GM23338 (cell line): ENCODE results near the gene DLG5. TPM values are rescaled to one million over a fixed set of nuclear protein-coding genes. Genes with fewer than 3 reads are reported as not detected.

Source experiments
- ATAC-seq: fragments of 200-7000 bp; cut with Tn5 transposase; 3 replicates; pipeline ENCODE4 v1.9.1; 2020
- DNase-seq: peaks from one replicate; pipeline ENCODE4 v3.0.0-alpha.2; 2015; ENCODE audit warnings: low spot score
- H2AFZ ChIP-seq: fragments of 200-600 bp; sonication (generic); 2 replicates; pipeline ENCODE4 v1.8.0; 2016; ENCODE audit warnings: antibody characterized with exemption, mild to moderate bottlenecking, moderate library complexity
- H3F3A ChIP-seq: fragments of 200-600 bp; sonication (generic); replicated peaks from 2 replicates; pipeline ENCODE4 v1.8.0; 2017; ENCODE audit warnings: antibody characterized with exemption, mixed run types, low read depth
- H3K27ac ChIP-seq: fragments of 200-600 bp; sonication (generic); 2 replicates; pipeline ENCODE4 v1.6.1; 2016; ENCODE audit warnings: low read depth
- H3K27me3 ChIP-seq: fragments of 200-600 bp; sonication (generic); 2 replicates; pipeline ENCODE4 v1.8.0; 2016; ENCODE audit warnings: mild to moderate bottlenecking, mixed run types, moderate library complexity; ENCODE audit not compliant: insufficient read depth
- H3K36me3 ChIP-seq: fragments of 200-600 bp; sonication (generic); 2 replicates; pipeline ENCODE4 v1.8.0; 2016; ENCODE audit warnings: mild to moderate bottlenecking; ENCODE audit not compliant: insufficient read depth
- H3K4me1 ChIP-seq: fragments of 200-600 bp; sonication (generic); 2 replicates; pipeline ENCODE4 v1.8.0; 2016; ENCODE audit warnings: mild to moderate bottlenecking, moderate library complexity; ENCODE audit not compliant: insufficient read depth
- H3K4me2 ChIP-seq: fragments of 200-600 bp; sonication (generic); 2 replicates; pipeline ENCODE4 v1.7.1; 2017; ENCODE audit warnings: mixed run types
- H3K4me3 ChIP-seq: fragments of 200-600 bp; sonication (generic); 2 replicates; pipeline ENCODE4 v1.6.1; 2016; ENCODE audit warnings: mixed run types
- H3K79me2 ChIP-seq: fragments of 200-600 bp; sonication (generic); replicated peaks from 2 replicates; pipeline ENCODE4 v1.8.0; 2017; ENCODE audit warnings: mild to moderate bottlenecking; ENCODE audit not compliant: insufficient read depth
- H3K9me2 ChIP-seq: fragments of 200-600 bp; sonication (generic); 2 replicates; pipeline ENCODE4 v1.8.0; 2017; ENCODE audit not compliant: insufficient read depth
- H4K20me1 ChIP-seq: fragments of 200-600 bp; sonication (generic); replicated peaks from 2 replicates; pipeline ENCODE4 v1.8.0; 2017; ENCODE audit warnings: mild to moderate bottlenecking; ENCODE audit not compliant: insufficient read depth
- H3K27ac Mint-ChIP-seq: 2 replicates; pipeline ENCODE4 v1.8.0; 2020; ENCODE audit warnings: inconsistent platforms, mild to moderate bottlenecking, moderate library complexity, mixed read lengths
- H3K27me3 Mint-ChIP-seq: 3 replicates; pipeline ENCODE4 v1.8.0; 2022; ENCODE audit warnings: low read depth, mild to moderate bottlenecking, moderate library complexity, mixed read lengths, inconsistent platforms; ENCODE audit not compliant: insufficient read depth, poor library complexity
- H3K36me3 Mint-ChIP-seq: 3 replicates; pipeline ENCODE4 v1.8.0; 2021; ENCODE audit warnings: low read depth, mild to moderate bottlenecking, inconsistent platforms, moderate library complexity, mixed read lengths
- H3K4me1 Mint-ChIP-seq: 3 replicates; pipeline ENCODE4 v1.8.0; 2020; ENCODE audit warnings: mild to moderate bottlenecking, inconsistent platforms, mixed read lengths
- H3K4me3 Mint-ChIP-seq: 3 replicates; pipeline ENCODE4 v1.8.0; 2021; ENCODE audit warnings: moderate library complexity, mild to moderate bottlenecking, inconsistent platforms, mixed read lengths
- H3K9me3 Mint-ChIP-seq: 3 replicates; pipeline ENCODE4 v1.8.0; 2020; ENCODE audit warnings: moderate library complexity, mild to moderate bottlenecking, inconsistent platforms, mixed read lengths
- CTCF ChIP-seq, 2 experiments: fragments of 200-600 bp in 1 of 2; sonication (generic) in 1 of 2; conservative IDR thresholded peaks; 2 replicates each; pipeline versions ENCODE4 v1.5.1 to v1.6.1; 2016 to 2017; ENCODE audit warnings: antibody characterized with exemption in 2 of 2, low read depth in 2 of 2, mild to moderate bottlenecking in 2 of 2, moderate library complexity in 1 of 2
- ETS1 ChIP-seq: IDR thresholded peaks from 2 replicates; pipeline ENCODE4 v1.6.1; 2016; ENCODE audit warnings: antibody characterized with exemption
- JUNB ChIP-seq: IDR thresholded peaks from one replicate; pipeline ENCODE4 v1.6.1; 2016; ENCODE audit warnings: antibody characterized with exemption; ENCODE audit not compliant: unreplicated experiment
- NANOG ChIP-seq: IDR thresholded peaks from 2 replicates; pipeline ENCODE4 v1.6.1; 2016; ENCODE audit warnings: antibody characterized with exemption, borderline replicate concordance
- POLR2AphosphoS5 ChIP-seq: IDR thresholded peaks from 2 replicates; pipeline ENCODE4 v1.6.1; 2016; ENCODE audit warnings: antibody characterized with exemption, low read depth
- REST ChIP-seq: IDR thresholded peaks from one replicate; pipeline ENCODE4 v1.6.1; 2018; ENCODE audit warnings: antibody characterized with exemption; ENCODE audit not compliant: unreplicated experiment
- ZNF114 ChIP-seq: fragments of 250-450 bp; sonication (Bioruptor Pico); IDR thresholded peaks from 2 replicates; pipeline ENCODE4 v1.5.0; 2020; ENCODE audit warnings: mild to moderate bottlenecking, moderate library complexity
- long read RNA-seq: library from polyadenylated mRNA; unstranded; transcript quantifications from one replicate; pipeline ENCODE4 v2.0.0, GENCODE V29; 2020; ENCODE audit not compliant: unreplicated experiment
- polyA plus RNA-seq: library from polyadenylated mRNA; unstranded; fragments of >200 nt; fragmentation: Nextera tagmentation; extraction: Ambion mirVana; gene quantifications from 2 replicates; pipeline ENCODE4 v1.2.1, GENCODE V29; 2016
- total RNA-seq: library from RNA; depleted of rRNA; stranded (reverse); fragments of >200 nt; shearing (Covaris generic); gene quantifications from 2 replicates; pipeline ENCODE4 v1.2.3, GENCODE V29; 2014; rRNA removed

Gene DLG5
- total RNA-seq: 50.8 and 66.6 TPM in 2 replicates
- polyA plus RNA-seq: 6.0 and 7.4 TPM in 2 replicates
- long read RNA-seq, partial matches to known transcripts: 3 of 7 reads
- long read RNA-seq, other reads (novel, unspliced or antisense): 4 of 7 reads

- Mint-ChIP-seq H3K9me3 (no peaks in the 10 kb centered on the region; the same call in 2 of the 3 replicates), H3K4me3 (peak within 1 kb of the TSS; percentile 71), H3K36me3 (peaks cover 8% of the 10 kb centered on the region; the same call in 2 of the 3 replicates), H3K4me1 (peaks cover 36% of the 10 kb centered on the region), H3K27ac (peak within 1 kb of the TSS; percentile 80; the same call in 1 of the 2 replicates), H3K27me3 (peaks cover 11% of the 10 kb centered on the region)
- ATAC-seq (peak; percentile 44), DNase-seq (peak; percentile 65)
- peaks cover 9% of the 10 kb centered on the region for H3K27me3 ChIP-seq
- peaks cover 41% of the 10 kb centered on the region for H3K79me2 ChIP-seq
- TF ChIP-seq NANOG: no peak
- peak; percentile 31; the same call in 1 of the 2 replicates for TF ChIP-seq POLR2AphosphoS5
- TF ChIP-seq CTCF (conservative IDR thresholded peaks at IDR 0.05; ENCODE audit: low read depth in 2 of 2): no peak
- no peaks in the 10 kb centered on the region for H3K36me3 ChIP-seq
- H3K27ac ChIP-seq: peak within 1 kb of the TSS; percentile 76; the same call in 1 of the 2 replicates
- peaks cover 5% of the 10 kb centered on the region; the same call in 1 of the 2 replicates for H4K20me1 ChIP-seq
- H3K4me3 ChIP-seq: peak within 1 kb of the TSS; percentile 76
- peak within 1 kb of the TSS; percentile 92 for H3K4me2 ChIP-seq
- H2AFZ ChIP-seq: peak within 1 kb of the TSS; percentile 97
- H3K4me1 ChIP-seq: peaks cover 34% of the 10 kb centered on the region
- H3F3A ChIP-seq: peaks cover 14% of the 10 kb centered on the region
- H3K9me2 ChIP-seq: no peaks in the 10 kb centered on the region
Measured at GRCh38 chr10:77926566-77927401, at the start of gene DLG5. Gene DLG5, minus strand, starts transcription at chr10:77926755. Its CDS starts 235 bp downstream, at chr10:77926520.

- peaks cover 12% of the 10 kb centered on the region; the same call in 2 of the 3 replicates for H3K4me1 Mint-ChIP-seq
- Histone ChIP-seq H3K27me3 (no peaks in the 10 kb centered on the region), H3K79me2 (no peaks in the 10 kb centered on the region), H3F3A (peaks cover 10% of the 10 kb centered on the region; the same call in 1 of the 2 replicates), H4K20me1 (no peaks in the 10 kb centered on the region; the same call in 1 of the 2 replicates), H3K4me3 (no peak overlapping the region), H3K4me1 (peaks cover 3% of the 10 kb centered on the region; the same call in 1 of the 2 replicates), H2AFZ (no peak overlapping the region), H3K27ac (no peak overlapping the region; the same call in 1 of the 2 replicates), H3K4me2 (no peak overlapping the region), H3K9me2 (no peaks in the 10 kb centered on the region), H3K36me3 (peaks cover 25% of the 10 kb centered on the region)
- peaks cover 39% of the 10 kb centered on the region for H3K36me3 Mint-ChIP-seq
- ATAC-seq (no peak), DNase-seq (no peak)
- H3K4me3 Mint-ChIP-seq: no peak overlapping the region
- no peaks in the 10 kb centered on the region for H3K9me3 Mint-ChIP-seq
- H3K27me3 Mint-ChIP-seq: peaks cover 3% of the 10 kb centered on the region
- H3K27ac Mint-ChIP-seq: peak overlapping the region; percentile 46
- no peak for TF ChIP-seq ETS1
- no peak for TF ChIP-seq REST
- no peak for TF ChIP-seq ZNF114
- no peak for TF ChIP-seq NANOG
- TF ChIP-seq POLR2AphosphoS5: no peak
- no peak for TF ChIP-seq JUNB
Measured at GRCh38 chr10:77975086-77975666, 48.6 kb upstream of the DLG5 start.
